C4-2B (cell line): Measurements from ENCODE around the gene SSTR5.

Source experiments
- H3K27ac ChIP-seq: fragments of 450-650 bp; 2 replicates; pipeline ENCODE4 v1.5.1; 2017
- ZFX ChIP-seq: fragments of 450-650 bp; IDR thresholded peaks from 2 replicates; pipeline ENCODE4 v1.6.1; 2017
- TF ChIP-seq, protein P1 (sequence below): fragments of 450-650 bp; conservative IDR thresholded peaks from 2 replicates; pipeline ENCODE4 v1.5.1; 2017; ENCODE audit warnings: mild to moderate bottlenecking

The SSTR5 gene

GRCh38 chr16:1042049-1042744 lies 30.4 kb upstream of the SSTR5 start:
- no peak overlapping the region for H3K27ac ChIP-seq
- TF ChIP-seq ZFX: no peak
- TF ChIP-seq, protein P1, sequence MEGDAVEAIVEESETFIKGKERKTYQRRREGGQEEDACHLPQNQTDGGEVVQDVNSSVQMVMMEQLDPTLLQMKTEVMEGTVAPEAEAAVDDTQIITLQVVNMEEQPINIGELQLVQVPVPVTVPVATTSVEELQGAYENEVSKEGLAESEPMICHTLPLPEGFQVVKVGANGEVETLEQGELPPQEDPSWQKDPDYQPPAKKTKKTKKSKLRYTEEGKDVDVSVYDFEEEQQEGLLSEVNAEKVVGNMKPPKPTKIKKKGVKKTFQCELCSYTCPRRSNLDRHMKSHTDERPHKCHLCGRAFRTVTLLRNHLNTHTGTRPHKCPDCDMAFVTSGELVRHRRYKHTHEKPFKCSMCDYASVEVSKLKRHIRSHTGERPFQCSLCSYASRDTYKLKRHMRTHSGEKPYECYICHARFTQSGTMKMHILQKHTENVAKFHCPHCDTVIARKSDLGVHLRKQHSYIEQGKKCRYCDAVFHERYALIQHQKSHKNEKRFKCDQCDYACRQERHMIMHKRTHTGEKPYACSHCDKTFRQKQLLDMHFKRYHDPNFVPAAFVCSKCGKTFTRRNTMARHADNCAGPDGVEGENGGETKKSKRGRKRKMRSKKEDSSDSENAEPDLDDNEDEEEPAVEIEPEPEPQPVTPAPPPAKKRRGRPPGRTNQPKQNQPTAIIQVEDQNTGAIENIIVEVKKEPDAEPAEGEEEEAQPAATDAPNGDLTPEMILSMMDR: no peak

- TF ChIP-seq, protein P1: no peak
- no peak for TF ChIP-seq ZFX
- no peak overlapping the region for H3K27ac ChIP-seq
Observed at GRCh38 chr16:1042866-1043265, 29.7 kb upstream of the SSTR5 start.

DNA sequence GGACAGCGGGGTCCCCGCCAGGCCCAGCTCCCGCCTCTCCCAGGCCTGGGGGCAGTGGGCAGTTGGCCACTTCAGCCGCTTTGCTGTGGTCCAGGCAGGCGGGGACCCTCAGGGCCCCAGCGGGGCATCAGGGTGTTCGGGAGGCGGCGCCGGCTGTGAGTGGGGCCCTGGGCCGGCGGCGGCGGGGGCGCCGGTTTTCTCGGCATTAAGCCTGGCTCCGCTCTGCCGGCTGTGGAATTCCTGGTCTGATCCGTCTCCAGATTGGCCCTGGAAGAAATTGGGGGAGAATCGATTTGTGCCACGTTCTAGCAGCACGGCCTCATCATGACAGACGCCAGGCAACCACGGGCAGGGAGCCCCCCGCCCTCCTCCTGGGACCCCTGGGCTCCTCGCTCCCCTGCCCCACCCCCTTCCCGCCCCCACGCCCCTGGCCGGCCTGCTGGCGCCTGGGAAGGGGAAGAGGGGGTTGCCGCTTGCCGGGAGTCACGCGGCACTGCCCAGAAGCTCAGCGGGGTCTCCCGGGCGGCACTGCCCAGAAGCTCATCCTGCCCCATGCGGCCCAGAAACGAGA lies 28.6 kb upstream of the SSTR5 start:
- H3K27ac ChIP-seq: no peak overlapping the region
- TF ChIP-seq ZFX: no peak
- TF ChIP-seq, protein P1: no peak

DNA sequence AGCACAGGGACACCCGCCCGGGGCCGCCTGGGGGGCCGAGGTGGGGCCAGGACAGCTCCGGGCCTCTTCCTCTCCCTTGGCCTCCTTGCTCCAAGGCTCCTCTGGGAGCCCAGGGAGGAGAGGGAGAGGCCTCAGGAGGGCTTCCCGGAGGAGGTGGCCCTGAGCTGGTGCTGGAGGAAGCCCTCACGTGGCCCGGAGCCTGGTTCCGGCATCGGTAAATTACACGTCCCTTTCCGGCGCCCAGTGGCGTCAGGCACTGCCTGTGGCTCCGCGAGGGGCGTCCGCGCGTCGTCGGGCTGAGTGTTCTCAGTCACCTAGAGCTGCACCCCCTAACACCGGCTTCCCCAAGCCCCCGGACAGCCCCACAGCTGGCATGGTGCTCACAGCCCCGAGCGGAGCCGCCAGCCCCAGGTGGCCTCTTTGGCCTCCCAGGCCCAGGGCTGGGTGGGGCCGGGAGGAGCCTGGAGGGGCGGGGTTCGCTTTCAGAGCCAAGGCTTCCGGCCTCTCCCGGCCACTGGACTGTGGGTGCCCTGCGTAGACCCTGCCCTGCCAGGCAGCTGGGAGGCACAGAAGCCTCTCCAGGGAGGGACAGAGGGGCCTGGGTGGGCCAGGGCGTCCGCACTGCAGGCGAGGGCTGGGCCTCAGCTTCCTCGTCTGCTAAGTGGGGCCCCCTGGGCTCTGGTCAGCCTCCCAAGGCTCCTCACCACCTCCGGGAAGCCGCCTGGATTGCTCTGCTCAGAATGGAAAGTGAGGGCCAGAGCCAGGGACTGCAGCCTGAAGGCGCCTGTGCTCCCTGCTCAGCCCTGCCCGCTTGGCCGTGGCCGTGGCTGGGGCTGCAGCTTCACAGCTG lies 27.9 kb upstream of the SSTR5 start:
- no peak for TF ChIP-seq ZFX
- no peak overlapping the region for H3K27ac ChIP-seq

- no peak overlapping the region for H3K27ac ChIP-seq
- no peak for TF ChIP-seq ZFX
- TF ChIP-seq, protein P1: no peak
Observed at GRCh38 chr16:1045310-1045992, 27.1 kb upstream of the SSTR5 start.

DNA sequence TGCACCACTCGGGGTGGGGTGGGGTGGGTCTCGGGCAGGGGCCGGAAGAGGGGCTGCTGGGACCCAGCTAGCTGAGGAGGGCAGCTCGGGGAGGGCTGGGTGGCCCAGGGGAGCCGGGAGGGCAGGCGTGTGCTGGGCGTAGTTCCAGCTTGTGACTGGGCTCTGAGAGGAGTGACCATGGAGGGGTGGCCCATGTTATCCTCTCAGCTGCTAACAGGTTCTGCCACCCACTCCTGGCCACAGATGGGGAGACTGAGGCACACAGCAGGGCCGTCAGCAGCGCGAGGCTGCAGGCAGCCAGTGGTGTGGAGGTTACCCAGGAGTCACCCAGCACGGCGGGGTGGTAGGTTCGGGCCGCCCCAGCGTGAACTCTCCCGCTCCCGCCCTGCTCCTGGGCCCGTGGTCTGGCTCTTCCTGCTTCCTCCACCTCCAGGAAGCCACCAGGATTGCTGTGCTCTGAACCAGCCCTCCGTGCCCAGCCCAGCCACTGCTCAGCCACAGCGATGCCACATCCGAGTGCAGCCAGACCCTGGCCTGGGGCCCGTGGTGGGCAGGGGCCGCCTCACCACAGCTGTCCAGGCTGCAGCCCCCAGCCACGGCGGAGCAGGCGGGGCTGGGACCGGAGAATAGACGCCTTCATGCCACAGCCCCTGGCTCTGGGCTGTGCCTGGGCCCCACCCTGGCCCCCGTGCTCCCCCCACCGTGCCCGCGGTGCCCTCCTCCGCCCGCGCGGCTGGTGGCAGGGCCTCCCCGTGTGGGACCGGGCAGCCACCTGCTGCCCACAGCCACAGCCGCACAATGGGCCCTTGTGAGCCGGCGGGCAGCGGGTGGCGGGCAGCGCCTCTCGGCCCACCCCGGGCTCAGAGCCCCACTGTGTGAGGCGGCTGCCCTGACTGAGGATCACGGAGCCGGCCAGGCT lies 26.3 kb upstream of the SSTR5 start:
- TF ChIP-seq, protein P1: no peak
- no peak for TF ChIP-seq ZFX
- no peak overlapping the region for H3K27ac ChIP-seq

DNA sequence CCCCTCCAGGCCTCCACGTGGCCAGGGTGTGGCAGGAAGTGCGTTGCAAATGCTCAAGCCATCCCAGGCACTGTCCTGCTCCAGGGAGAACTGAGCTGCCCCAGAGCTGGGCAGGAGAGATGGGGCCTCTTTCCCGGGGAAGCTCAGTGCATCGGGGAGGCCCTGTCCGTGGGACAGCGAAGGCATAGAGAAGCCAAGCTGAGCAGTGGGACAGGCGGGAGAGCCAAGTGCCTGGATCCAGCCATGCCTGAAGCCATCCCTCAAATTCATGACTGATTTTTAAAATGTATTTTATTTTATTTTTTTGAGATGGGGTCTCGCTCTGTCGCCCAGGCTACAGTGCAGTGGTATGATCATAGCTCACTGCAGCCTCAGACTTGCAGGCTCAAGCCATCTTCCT lies 25.4 kb upstream of the SSTR5 start:
- no peak for TF ChIP-seq ZFX
- TF ChIP-seq, protein P1: no peak
- H3K27ac ChIP-seq: no peak overlapping the region
